GM21825 (cell line): Measurements from ENCODE around the gene PDLIM7.
"Not testable (repeated sequence)": the region's sequence is repeated elsewhere in the genome, so short reads cannot be mapped to it uniquely, and the experiment has no call there.

Experiments
- ATAC-seq: cut with Tn5 transposase; IDR thresholded peaks from one replicate; pipeline ENCODE4 v1.9.1; 2021; ENCODE audit warnings: mild to moderate bottlenecking, moderate library complexity; ENCODE audit not compliant: unreplicated experiment

Gene PDLIM7

GRCh38 chr5:177492841-177493240 is 4.6 kb downstream of the PDLIM7 start:
- no peak for ATAC-seq

GRCh38 chr5:177491983-177492746 is 5.2 kb downstream of the PDLIM7 start:
- ATAC-seq: no peak

DNA sequence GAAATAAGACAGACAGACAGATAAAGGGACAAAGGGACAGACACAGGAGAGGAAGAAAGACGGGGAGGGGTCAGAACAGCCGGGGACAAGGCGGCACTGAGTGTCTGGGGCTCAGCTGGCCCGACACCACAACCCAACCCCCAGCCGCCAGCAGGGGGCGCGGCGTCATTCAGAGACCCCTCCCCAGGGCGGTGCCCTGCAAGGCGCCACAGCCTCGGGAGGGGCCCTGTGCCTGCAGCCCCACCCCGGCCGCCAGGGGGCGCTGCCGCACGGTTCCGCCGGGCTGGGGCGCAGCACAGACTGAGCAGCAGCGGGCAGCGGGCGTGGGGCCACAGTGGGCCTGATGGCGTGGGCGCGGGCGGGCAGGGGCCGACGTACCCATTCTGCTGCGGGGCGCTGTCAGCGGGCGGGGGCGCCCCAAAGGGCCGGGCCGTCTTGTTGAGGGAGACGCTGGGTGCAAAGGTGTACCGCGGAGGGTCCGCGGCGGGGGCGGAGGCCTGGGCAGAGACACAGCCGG is 5.9 kb downstream of the PDLIM7 start:
- ATAC-seq: no peak

DNA sequence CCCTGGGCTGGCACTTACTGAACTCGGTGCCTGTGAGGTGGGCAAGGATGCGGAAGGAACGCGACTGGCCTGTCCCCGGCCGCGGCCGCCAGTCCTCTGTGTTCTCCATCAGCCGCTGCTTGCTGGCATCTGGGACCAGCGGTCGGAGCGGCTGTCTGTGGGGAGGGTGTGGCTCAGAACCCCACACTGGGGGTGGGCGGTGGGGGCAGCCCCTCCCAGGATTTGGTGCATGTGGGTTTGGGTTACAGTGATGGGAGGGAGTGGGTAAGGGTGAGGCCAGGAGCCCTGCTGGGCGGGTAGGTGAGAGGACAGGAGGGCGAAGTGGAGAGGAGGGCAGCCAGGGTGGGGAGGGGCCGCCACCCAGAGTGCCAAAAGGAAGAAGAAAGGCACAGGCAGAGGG is 6.4 kb downstream of the PDLIM7 start:
- no peak for ATAC-seq

DNA sequence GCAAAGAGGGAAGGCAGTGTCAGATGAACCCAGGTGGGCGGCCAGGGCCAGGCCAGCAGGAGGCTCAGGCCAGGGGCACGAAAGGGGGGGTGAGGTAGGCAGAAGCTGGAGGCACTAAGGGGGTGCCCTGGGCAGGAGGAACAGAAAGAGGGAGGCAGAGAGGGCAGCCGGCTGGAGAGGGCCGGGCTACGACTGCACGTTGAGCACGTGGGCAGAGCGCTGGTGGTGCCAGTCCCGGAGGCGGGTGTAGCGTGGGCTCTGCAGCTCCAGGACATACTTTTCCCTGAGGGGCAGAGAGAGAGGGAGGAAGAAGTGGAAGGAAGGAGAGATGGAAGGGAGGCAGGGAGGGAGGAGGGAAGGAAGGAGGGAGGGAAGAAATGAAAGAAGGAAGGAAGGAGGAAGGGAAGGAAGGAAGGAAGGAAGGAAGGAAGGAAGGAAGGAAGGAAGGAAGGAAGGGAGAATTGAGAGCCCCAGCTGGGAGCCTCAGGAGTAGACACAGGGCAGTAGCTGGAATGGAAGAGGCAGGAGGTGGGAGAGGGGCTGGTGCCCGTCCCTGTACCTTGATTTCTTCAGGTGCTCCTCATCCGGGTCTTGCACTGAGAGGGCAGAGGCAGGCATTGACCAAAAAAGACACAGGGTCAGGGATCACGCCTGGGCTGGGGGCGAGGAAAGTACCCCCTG is 7.0 kb downstream of the PDLIM7 start:
- ATAC-seq: no peak

DNA sequence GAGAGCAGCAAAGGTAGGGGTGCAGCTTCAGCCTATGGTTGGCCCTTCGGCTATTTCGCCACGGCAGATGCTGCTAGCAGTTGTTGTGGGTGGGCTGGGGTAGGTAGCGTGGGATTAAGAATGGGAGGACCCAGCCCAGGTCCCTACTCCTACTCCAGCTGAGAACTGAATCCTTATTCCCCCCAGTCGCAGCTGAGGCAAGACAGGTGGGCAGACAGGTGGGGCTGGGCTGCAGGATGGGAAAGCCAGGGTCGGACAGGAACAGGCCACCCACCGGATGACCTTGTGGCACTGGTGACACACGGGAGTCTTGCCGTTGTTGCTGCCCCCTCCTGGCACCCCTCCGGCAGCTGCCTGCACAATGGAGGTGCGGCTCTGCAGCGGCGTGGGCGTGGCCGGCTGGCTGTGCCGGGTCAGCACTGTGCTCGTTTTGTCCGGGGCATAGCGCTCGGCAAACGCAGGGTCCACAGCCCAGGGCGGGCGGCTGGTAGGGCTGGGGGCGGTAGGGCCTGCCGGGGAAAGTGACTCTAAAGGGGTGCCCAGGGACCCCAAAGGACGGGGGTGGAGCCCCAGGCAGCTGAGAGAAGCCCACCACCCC is 8.2 kb downstream of the PDLIM7 start:
- ATAC-seq: no peak

- ATAC-seq: no peak
Measured at GRCh38 chr5:177487975-177488374, 9.4 kb downstream of the PDLIM7 start.

DNA sequence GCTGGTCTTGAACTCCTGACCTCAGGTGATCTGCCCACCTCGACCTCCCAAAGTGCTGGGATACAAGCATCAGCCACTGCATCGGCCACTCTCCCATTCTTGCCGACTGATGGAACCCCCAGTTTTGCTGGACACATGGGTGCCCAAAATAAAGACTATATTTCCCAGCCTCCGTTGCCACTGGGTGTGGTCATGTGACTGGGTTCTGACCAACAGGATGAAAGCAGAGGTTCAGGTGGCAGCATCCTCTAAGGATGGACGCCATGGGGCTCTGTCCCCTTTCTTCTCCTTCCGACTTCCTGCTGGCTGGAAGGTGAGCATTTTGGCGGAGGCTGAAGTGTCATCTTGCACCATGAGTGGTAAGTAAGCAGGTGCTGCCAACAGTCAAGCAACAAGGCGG is 10.3 kb downstream of the PDLIM7 start:
- no peak for ATAC-seq

DNA sequence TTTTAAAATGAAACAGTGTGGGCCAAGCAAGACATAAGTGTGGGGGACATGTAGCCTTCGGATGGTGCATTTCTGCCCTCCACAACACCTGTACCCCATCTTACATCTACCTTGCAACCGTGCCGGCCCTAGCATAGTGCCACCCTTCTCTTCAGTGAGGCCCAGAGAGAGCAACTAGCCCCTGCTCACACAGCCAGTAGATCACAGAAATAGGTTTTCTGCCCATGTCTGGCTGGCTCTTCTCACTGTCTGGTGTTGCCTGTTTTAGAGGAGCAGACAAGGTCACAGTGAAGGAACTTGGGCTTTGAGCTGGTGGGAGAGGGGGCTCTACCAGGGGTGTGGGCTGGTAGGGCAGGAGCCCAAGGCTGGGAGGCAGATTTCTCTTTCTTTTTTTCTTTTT is 11.1 kb downstream of the PDLIM7 start:
- ATAC-seq: no peak

- ATAC-seq: not testable (repeated sequence)
Measured at GRCh38 chr5:177485753-177486152, 11.7 kb downstream of the PDLIM7 start.

DNA sequence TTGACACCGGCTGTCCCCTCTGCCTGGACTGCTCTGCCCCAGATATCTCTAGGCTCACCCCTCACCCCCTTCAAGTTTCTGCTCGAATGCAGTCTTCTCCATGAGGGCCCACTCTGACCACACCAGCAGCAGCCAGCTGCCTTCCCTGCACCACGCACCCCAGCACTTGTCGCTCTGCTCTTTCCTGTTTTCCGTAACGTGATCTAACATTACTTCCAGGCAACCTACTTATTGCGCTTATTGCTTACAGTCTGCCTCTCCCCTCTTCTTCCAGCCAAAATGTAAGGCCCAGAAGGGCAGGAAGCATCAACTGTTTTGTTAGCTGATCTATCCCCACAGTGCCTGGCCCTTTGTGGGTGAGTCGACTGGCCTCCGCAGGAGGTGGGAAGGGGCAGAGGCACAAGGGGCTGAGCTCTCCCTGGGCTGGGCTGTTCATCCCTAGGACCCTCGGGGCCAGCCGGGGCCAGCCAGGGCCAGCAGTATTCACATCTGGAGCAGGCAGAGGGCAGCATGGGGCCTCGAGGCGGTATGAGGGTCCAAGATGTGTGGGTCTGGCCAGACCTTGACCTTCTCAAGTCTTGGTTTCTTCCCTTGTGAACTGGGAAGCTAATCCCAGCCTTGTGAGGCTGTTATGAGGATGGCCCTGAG is 12.4 kb downstream of the PDLIM7 start:
- no peak for ATAC-seq

DNA sequence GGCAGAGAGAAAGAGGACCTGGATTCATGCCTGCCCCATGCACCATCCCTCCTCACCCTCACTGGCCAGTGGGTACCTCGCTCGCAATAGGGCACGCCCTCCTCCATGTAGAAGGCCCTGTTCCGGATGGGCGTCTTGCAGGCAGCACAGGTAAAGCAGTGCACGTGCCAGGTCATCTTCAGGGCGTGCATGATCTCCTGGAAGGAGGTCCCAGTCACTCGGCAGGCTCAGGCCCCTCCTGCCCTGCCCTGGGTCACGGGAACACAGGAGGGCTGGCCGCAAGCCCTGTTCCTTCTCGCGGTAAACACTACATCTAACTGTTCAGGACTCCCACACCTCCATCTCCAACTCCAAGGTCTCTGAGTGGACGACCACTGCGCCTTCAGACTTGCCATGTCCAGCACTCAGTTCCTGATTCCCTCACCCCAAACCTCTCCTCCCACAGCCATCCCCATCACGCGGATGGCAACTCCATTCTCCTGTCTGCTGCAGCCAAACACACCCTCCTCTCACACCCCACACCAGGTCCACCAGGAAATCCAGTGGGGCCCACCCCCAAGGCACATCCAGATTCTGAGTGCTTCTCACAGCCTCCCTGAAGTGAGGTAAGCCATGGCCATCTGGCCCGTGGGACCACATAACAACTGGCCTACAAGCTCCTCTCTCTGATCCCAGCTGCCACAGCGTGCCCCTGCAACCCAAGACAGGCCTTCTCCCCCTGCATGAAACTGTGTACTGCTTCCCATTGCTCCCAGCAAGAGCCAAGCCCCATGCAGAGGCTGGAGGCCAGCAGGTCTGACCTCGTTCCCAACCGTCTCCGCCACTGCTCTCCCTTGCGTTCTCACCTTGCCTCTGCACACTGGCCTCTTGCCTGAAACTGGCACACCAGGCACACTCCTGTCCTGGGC is 13.2 kb downstream of the PDLIM7 start:
- ATAC-seq: no peak

DNA sequence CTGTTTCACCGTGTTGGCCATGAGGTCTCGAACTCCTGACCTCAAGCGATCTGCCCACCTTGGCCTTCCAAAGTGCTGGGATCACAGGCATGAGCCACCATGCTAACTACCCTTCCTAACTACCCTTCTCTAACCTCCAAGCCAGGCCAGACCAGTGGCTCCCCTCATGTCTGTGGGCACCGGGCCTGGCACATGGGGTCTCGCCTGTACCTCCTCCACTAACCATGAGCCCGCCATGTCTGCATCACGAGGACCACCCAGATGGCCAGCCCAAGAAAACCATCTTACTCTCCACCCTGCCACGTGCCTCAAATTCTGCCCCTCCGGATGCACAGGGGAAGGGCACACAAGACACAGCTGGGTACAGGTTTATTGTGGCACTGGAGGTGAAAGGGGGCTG is 14.4 kb downstream of the PDLIM7 start:
- no peak for ATAC-seq

DNA sequence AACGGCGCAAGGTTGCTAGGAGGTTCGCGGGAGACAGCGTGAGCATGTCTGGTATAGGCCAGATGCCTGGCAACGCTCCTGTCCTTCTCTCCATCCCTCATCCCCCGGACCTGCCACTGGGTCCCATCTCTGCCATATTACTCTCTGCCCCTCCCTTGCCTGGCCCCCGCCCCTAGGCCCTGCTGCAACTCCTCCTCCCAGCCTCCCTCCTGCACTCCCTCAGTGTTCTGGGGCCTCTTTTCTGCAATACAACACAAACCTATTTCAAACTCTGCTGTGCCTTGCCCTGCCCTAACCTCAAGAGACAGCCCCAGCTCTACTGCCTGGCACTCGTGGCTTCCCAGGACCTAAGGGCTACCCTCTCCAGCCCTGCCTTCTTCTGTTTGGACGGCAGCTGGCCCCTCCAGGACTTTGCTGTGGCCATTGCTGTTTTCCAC is 15.0 kb downstream of the PDLIM7 start:
- no peak for ATAC-seq

DNA sequence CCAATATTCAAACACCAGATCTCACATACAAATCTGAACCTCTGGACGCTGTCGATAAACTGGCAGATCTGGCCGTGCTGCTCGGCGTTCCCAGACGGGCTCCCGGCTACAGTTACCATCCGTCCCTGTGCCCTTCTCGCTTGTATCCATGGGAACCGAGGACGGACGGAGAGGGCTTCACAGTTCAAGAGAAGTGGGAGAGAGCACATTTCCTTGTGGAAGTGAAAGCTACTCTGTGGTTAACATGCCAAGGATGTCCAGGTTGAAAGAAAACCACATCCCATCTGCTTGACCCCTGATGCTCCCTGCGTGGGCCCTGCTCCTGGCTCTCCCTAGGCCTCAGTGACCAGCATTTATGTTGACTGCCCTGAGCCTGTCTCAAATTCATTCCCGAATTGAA is 17.6 kb downstream of the PDLIM7 start:
- ATAC-seq: no peak

DNA sequence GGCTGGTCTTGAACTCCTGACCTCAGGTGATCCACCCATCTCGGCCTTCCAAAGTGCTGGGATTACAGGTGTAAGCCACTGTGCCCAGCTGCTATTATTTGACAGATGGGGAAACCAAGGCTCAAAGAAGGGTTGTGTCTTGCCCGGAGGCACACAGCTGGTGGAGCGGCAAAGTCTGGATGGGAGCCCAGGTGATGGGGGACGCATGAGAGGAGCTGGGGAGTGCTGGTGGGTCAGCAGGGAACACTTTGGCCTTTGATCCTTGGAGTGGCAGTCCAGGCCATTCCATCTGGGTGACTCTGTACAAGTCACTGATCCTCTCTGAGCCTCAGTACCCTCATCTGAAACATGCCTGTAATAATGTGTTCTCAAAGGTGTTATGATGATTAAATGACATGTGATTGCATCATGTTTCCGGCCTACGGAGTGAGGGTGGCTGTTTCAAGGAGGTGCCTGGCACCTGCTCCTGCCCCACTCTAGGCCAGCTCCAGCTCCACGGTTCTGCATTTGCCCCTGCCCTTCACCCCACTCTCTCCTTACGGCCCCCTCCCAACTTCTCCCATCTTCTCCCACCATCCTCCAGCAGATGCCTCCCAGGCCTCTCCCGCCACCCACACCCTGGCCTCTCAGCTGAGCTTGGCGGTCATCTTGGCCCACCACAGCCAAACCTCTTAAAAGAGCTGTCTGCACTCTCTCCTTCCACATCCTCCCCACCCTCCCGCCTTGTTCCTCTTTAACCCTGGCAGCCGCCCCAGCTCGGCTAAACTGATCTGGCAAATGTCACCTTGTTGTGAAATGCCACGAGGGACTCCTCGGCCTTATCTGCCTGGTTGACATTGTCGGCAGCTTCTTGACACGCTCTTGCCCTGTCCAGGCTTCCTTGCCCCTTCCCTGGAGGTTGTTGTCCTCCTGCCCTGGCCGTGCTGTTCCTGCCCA is 18.4 kb downstream of the PDLIM7 start:
- ATAC-seq: no peak

DNA sequence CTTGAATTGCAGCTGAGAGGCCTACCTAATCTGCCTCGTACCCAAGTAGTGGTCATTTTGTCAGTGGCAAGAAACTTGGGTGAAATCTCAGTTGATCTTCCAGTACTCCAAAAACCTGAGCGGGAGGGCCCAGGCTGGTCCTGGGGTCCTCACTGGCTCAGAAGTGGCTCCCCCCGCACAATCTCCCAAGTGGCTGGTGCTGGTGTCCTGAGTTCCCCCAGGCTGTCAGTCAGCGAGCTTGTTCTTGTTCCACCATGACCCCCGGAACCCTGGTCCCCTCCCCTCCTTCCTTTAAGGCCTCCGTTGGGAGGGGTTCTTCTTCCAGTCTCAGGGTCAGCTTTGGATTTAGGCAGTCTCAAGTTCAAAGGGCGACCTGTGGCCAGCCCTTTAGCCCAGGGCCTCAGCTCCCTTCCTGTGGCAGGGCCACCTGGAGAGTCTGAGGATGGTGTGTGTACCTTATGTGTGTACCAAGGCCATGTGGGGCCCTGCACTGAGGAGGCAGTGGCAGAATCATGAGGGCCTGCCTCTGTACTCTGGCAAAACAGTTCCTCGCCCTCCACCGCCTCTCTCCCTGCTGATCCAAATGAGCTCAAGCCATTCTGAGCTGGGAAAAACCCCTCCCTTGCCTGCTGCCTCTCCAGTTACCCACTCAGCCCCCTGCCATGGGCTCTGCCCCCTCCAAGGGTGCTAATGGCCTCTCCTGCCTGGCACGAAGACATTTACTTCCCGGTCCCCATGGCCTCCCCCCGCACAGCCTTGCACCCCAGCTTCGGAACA is 19.5 kb downstream of the PDLIM7 start:
- no peak for ATAC-seq

DNA sequence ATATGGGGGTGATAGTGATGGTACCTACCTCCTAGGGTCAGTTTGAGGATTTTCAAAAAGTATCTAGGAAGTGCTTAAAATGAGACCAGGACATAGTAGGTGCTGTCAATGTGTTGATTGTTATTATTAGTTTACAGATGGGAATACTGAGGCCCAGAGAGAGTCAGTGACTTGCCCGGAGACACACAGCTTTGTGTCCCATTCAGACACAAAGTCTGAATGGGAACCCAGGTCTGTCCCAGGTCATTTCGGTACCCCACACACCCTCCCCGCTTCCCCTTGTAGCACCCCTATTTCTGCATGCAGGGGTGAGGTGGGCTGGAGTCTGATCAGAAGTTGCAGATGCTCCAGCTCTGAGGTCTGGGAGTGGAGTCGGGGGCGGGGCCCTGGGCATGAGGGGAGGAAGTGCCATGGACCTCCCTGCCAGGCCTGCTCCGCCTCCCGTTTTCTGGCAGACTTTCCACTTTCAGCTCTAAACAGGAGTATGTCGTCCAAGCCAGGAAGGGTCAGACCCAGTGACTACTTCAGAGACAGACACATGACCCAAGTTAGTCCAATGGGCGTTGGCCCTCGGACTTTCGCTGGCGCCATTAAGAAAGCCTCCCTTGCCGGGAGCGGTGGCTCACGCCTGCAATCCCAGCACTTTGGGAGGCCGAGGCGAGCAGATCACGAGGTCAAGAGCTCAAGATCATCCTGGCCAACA is 20.7 kb downstream of the PDLIM7 start:
- no peak for ATAC-seq
